GM21737 (cell line): ENCODE results near the gene PTPRO.

ENCODE experiments used
- ATAC-seq: cut with Tn5 transposase; IDR thresholded peaks from one replicate; pipeline ENCODE4 v1.9.1; 2021; ENCODE audit warnings: mild to moderate bottlenecking, moderate library complexity; ENCODE audit not compliant: unreplicated experiment

Gene PTPRO

DNA sequence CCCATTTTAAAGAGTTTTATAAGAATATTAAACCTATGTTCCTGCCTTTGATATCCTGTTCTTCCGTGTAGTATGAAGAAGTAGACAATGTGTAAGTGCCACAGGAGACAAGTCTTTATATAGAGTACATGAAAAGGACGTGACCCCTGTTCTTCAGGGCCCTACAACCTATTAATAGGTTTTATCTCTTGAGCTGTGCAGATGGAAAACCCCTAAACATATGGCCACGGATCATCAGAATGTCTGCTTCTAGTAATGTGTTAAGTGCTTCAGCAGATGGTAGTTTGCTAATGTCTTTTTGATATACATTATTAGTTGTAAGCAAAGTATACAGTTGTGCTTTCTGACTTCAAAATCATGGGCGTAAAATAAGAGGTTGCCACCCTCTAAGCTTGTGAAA, 228.5 kb downstream of the PTPRO start:
- no peak for ATAC-seq

DNA sequence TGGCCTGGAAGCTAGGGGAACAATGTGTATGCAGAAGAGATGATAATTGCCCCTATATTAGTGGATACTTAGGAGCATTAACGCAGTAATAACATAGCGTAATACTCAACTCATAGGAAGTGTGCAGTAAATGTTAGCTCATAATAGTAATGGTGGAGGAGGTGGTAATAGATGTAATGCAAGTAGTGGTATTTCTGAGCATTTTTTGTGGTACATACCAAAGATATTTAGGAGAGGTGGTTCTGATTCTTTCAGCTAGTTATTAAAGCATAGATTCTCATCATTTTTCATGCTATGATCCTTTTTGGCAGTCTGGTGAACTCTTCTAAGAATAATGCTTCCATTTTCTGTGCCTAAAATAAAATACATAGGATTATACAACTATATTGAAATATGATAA, 233.1 kb downstream of the PTPRO start:
- no peak for ATAC-seq

DNA sequence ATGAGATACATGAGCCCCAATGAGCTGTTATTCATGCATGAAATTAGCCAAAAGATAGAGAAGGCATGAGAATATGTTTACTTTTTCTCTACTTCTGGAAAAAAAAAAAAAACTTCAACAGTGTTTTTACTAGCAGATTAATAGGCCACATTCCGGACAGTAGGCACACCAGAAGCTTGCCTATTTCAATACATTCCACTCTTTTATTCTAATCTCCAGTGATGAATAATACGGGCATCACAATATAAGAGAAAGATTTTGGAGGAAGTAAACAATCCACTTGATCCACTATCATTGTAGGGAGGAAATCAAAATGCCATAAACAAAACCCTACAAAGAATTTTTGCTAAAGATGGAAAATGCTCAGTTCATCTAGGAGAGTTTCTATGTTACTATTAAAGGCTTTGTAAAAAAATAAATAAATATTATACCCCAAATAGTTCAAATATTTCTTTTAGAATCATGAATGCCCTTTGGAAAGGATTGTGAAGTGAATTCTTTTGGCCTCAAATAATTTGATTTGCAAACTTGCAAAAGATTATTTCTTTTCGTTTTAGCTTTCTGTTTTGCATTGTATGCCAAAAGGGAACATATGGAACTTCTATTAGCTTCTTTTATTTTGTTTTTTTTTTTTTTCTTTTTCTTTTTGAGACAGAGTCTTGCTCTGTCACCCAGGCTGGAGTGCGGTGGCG, 234.2 kb downstream of the PTPRO start:
- no peak for ATAC-seq

DNA sequence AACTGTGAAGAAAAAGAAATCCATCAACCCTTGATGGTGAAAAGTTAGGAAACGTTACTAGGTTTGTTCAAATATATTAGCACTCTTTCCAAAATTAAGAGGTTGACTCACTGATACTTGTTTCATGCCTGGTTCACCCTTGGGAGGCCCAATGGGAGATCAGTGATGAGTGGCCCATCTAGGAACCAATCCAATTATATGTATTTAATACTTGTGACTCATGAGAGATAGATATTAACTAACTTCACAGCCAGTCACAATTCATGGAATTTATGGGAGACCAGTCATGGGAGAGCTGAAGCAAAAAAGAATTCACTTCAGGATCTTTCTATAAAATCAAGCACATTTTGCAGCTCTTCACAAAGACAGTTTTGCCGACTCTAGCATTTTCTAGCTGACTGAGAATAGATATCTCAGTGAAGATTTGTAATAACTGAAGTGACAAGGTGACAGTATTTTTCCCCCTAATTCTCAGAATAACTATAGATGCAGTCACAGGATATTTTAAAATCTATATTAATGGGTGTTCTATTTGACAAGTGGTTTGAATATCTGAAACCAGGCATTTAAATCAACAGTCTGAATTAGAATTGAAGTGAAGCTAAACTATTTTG, 236.7 kb downstream of the PTPRO start:
- ATAC-seq, result no peak

DNA sequence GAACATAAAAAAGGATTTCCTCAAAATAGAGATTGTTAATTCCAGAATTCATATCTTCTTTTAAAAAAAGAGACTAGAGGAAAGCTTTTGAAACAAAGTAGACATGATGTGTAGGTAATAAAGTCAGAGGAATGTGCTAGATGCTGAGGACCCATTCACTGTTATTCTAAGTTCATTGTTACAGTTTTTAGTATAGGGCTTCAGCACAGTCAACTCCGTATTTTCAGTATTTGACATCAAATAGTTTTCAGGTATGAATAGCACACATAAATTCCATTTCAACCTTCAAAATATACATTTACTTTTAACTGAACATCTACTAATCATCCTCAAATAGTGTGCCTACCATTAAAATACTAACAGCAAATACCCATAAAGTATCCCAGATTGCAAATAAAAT, 239.1 kb downstream of the PTPRO start:
- ATAC-seq, result no peak

DNA sequence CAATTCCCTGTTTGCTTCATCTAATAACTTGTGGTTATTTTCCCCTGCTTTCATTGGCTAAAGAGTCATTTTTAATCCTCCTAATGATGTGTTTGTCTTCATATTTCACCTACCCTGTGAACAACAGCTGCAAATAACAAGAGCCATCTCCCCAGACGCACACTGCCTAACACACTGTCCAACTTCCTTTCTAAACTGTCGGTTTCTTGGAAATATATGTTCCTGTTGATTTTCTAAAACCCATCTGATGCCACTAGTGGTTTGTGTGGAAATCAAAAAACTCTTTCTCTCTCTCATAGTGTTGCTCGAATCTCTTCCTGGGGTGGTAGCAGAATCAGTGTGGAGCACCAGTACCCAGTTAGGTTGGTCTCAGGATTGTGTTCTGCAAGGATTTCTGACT, 240.0 kb downstream of the PTPRO start:
- ATAC-seq, result no peak

DNA sequence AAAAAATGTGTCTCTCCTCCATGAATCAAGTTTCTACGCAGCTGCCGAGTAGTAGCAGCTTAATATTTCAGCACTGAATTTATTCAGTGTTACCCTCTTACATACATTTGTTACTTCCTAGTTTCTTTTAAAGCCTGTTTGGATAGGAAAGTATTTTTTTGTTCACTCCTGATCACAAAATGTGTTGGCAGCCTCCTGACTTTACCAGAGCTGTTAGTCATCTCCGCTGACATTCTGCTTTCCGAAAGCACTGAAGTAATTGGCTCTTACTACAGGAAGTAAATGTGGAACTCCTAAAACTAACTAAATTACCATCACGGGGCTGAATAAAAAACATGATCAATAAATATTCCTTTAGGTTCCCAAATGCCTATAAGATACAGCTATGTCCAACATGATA, 241.4 kb downstream of the PTPRO start:
- ATAC-seq, result peak; percentile 56

DNA sequence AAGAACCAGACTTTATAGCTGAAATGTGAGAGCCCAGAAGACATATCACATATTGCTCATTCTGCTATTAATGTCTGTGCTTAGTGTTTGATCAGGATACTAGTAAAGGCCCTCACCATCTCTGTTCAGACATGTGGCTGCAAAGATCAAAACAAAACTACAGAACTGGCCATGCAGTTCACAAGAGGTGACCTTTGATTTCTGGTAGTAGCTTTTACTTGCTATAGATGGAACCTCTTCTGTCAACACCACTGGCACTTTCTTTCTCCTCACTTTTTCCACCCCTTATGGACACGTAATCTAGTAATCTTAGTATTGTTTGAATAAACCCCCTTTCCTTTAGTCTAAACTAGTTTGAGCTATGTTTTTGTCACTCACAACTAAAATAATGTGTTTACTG, 252.0 kb downstream of the PTPRO start:
- no peak for ATAC-seq

DNA sequence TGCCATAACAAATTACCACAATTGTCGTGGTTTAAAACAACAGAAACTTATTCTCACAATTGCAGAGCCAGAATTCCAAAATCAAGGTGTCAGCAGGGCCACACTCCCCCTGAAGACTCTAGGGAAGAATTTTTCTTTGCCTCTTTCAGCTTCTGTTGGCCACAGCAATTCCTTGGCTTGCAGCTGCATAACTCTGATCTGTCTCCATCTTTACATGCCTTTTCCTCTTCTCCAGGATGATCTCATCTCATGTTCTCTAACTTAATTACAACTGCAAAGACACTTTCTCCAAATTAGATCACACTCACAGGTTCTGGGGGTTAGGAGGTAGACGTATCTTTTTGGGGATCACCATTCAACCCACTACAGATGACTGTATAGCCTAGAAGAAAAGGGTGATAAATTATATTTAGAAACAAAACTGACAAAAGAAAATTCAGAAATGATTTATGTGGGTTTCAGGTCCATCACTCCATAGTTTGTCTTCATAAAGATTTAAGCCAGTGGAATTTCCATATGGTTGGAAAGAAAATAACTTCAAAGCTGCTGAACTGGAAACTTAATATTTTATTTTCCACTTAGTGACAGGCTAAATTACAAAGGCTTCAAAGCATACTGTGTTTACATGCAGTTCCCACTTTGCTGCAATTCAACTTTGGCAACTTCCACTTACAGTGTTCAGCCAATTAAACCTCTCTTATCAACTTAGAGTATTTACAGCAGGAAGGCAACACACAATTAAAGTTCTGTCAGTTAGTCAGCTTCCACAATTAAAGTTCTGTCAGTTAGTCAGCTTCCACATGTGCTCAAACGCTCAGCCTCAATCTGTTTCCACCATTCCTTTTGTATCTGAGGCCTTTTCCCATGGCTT, 253.6 kb downstream of the PTPRO start:
- ATAC-seq, result no peak

DNA sequence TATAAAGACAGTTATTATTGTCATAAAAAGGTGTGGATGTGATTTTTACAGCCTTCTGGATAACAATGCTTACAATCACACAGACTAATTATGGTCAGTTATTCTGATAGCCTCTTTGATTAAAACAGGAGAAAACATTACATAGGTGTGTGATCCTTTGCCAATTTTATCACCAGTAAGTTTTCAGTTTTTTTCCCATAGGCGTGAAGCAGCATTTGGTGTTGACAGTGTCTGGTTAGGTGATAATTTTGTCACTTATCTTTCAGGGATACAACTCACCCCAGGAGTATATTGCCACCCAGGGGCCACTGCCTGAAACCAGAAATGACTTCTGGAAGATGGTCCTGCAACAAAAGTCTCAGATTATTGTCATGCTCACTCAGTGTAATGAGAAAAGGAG, 258.1 kb downstream of the PTPRO start:
- no peak for ATAC-seq

DNA sequence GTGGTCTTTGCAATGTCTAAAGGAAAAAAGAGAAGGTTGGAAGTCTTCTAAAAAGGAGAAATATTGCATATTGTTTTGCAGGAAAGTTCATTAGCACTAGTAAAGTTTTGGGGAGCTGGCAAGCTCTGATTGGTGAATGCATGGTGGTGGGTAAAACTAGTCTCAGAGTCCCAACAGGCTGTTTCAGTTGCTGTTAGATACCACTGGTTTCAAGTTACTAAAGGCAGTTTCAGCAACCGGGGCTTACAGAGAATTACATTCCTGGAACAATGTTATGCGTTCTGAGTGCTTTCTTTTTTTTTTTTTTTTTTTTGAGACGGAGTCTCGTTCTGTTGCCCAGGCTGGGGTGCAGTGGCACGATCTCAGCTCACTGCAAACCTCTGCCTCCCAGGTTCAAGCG, 258.7 kb downstream of the PTPRO start:
- no peak for ATAC-seq

DNA sequence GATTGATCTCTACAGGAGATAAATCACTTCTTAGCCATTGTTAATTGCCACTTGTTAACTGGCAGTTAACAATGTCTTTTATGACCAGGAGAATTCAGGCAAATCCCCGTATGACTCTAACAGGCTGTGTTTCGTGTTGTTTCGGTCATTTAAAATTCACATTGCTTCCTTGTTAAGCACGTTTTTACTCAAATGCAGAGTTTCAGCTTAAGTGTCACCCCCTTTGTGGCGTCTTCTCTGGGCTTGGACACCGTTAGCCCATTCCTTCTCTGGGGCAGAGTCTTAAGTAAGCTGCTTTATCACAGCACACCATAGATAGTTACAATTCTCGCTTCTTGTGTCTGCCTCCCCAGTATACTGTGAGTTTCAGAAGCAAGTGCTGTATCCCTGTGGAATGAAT, 261.5 kb downstream of the PTPRO start:
- no peak for ATAC-seq

DNA sequence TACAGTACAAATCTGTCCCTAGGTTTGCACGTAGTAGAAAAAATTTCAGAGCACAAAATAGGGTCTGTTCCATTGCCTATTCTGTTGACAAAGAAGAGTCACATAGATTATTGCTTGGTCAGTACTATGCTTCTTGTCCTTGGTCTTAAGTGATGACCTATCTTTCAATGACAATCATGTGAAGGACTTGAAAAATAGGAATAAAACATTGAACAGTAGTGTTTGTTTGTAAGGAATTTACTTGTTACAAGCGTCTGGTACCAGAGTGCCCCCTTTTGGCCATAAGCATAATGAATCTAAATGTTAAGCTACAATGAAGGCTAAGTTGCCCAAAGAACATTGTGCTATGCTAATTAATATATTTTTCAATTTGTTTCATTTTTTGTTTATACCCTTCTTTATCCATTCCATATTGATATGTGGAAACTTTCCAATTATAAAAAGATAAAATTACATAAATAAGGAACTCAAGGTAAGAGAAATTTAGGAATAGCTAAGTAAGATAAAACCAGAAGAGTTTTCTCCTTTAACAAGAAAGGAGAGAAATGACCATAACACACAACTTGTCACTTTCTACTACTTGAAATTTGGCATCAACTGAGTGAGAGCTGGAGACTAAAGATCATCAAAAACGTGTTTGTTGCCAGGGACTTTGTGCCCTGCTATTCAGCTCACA, 262.2 kb downstream of the PTPRO start:
- no peak for ATAC-seq

DNA sequence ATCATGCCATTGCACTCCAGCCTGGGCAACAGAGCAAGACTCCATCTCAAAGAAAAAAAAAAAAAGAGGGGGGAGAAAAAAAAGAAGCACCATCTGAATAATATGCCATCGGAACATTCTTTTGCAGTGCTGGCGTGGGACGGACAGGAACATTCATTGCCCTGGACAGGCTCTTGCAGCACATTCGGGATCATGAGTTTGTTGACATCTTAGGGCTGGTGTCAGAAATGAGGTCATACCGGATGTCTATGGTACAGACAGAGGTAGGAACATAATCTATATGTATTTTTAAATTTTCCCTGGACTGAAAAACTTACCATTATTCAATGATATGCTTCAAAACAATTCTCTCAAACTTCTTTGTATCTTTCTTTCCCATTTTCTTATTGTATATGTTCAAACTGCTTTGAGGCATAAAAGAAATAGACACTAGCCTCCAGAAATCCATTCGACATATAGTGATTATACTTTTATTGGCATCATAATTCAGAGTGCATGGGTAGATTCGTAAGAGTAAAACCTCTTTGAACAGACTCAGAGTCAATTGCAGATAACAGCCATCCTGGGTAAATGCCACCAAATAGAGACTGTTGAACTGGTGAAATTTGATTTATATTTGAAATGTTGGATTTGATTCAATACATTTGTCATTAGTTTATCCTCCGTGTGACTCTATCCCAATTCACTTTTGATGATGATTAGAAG, 267.2 kb downstream of the PTPRO start:
- no peak for ATAC-seq

DNA sequence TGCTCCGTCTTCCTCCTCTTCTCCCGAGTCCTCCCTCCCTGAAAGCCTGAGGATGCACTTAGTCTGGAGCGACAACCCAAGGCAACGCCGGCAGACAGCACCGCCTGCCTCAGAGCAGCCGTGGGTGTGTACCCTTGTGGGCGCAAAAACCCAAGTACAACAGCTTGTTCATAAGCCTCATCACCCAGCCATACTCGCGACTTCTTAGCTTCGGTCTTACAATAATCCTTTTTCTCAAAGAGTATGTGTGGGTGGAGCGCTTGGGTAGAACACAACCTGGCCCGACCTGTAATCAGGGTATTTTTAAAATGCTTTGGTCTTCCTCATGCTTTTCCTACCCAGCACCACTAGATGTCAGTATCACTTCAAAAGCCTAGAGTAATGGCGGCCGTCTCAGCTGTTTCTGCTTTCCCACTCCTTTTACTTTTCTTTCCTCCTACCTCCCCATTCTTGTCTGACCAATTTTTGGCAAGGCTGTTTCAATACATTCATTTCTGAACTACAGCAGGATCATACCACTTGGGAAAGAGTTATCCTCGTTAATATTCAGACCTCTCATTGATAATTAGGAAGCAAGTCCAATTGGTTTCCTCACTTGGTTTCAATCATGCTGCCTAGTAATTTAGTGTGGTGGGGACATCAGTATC, 268.0 kb downstream of the PTPRO start:
- peak; percentile 82 for ATAC-seq

DNA sequence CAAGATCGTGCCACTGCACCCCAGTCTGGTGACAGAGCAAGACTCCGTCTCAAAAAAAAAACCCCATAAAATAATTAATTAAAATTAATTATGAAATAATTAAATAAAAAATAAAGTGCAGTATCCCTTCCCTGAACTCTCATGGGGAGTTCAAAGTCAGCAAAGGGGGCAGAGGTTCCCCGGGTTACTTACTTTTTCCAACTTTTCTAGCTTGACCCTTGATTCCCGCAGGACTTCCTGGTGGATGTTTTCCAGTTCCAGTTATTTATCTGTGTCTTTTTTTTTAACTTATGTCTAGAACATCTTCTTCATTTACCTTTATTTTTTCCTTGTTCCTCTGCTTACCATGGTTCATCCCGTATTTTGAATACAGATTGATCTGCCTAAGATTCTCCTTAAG, 269.5 kb downstream of the PTPRO start:
- ATAC-seq, result no peak

DNA sequence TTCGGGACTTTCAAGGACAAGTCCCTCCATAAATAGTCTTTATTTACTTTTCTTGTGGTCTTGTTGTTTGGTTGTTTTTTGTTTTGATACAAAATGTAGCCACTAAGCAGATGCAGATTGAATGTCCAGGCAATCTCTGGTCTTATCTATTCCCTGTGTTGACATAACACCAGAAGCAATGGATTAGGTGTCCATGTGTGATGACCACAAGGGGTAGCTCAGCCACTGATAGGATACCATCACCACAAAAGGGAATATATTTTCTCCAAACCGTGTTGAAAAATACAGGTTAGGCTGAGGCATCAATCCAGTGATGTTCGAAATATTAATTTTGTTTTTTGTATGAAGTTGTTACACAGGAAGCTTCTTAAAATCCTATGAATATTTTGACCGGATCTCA, 270.6 kb downstream of the PTPRO start:
- no peak for ATAC-seq

DNA sequence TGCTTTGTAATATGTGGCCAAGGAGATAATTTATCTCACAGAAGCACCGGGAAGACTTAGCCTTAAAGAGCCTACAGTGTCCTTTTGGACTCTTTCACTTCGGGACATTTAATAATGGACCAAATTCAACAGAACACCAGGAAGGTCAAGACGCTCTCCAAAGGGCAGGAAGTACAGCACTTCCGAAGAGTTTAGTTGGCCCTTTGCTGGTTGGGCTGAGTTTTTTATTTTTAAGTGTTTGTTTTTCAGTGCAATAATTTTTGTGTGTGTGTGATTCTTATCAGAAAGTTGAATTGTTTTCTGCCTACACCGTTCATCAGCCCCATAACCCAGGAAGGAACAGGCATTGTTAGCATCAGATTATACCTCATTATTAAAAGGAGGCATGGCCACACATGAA, 273.9 kb downstream of the PTPRO start:
- ATAC-seq, result no peak

DNA sequence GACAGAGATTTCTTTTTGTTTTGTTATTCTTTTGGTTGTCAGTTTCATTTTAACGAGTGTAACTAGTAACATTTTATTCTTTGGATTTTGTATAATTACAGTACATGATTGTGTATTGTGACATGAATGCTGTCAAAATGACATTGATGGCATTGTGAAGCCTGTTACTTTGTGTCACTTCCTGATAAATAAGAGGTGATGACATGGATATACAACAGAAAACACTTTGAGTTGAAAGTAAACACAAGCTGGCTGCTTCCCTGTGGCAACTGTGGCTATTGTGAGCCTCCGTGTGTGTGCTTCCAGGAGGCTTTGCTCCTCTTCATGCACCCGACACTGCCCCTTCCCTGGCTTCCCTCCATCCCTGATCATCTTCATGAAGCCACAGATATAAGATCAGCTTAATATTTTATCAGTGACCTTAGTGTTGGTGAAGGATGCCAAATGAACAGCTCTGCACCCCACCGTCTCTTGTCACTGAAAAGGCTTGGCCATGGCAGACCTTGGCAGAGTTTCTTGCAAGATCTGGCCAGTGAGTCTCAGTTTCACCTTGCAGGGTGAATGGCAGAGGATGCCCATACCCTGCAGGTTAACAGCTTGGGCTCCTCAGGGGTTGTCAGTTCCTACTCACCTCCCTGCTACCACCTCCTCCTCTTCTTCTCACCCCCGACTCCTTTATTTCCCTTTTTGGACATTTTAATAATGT, 275.0 kb downstream of the PTPRO start:
- ATAC-seq, result no peak
